ENCODE results near the gene DNAJC7.
"Not testable (repeated sequence)": the region's sequence is repeated elsewhere in the genome, so short reads cannot be mapped to it uniquely, and the experiment has no call there.

The DNAJC7 gene

DNA sequence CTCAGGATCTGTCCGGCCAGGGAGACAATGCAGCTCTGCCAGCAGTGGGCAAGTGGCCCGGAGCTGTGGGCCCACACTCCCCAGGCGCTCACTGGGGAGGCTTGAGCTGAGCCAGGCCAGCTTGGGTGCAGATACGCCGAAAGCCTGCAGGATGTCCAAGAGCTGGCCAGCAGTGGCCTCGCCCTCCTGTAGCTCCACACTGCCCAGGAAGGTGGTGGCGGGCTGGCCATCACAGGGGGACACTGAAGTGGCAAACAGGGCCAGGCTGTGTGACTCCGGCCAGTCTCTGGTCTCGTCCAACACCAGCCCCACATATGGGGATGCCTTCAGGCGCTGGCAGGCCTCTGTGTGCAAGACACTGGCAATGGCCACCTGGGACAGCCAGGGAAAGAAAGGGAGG, 23.6 kb upstream of the DNAJC7 start:
- DNase-seq: no peak

- no peak for DNase-seq
These were observed 22.8 kb upstream of the DNAJC7 start for GRCh38 chr17:42039794-42040763.

- no peak for DNase-seq
These were observed 21.2 kb upstream of the DNAJC7 start for GRCh38 chr17:42038221-42038973.

DNA sequence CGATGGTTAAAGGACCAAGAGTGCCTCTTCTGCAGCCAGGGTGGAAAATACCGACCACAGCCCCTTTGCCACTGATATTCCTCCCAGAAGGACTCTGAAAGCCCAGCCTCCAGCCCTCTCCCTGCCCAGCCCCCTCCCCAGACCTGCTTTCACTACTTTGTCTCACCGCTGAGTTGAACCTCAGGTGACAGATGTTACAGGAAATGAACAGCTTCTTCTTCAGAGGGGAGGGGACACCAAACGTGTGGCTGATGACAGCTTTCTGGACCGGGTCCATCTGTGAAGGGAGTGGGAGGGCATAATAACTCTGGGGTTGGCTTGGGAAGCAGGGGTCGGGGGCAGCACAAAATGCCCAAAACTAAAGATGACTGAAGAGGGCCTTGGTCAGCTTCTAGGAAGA, 16.8 kb upstream of the DNAJC7 start:
- no peak for DNase-seq

DNA sequence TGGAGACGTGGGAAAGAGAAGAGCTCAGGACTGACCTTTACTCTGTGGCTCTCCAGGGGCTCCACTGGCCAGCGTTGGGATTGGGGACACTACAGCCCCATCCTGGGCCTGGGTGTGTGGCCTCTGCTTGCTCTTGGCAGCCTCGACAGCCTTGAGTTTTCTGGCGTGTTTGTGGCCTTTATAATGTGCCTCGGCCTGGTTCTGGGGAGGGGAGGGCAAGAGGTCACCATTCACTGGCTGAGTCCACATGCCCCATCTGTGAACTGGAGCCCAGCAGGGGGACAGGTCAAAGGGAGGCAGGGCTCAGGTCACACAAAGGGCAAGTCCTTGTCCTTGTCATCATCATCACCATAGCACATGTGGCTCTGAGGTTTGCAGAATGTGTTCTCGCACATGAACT, 14.3 kb upstream of the DNAJC7 start:
- DNase-seq: no peak

- no peak for DNase-seq
These were observed 11.5 kb upstream of the DNAJC7 start for GRCh38 chr17:42028791-42029127.

DNA sequence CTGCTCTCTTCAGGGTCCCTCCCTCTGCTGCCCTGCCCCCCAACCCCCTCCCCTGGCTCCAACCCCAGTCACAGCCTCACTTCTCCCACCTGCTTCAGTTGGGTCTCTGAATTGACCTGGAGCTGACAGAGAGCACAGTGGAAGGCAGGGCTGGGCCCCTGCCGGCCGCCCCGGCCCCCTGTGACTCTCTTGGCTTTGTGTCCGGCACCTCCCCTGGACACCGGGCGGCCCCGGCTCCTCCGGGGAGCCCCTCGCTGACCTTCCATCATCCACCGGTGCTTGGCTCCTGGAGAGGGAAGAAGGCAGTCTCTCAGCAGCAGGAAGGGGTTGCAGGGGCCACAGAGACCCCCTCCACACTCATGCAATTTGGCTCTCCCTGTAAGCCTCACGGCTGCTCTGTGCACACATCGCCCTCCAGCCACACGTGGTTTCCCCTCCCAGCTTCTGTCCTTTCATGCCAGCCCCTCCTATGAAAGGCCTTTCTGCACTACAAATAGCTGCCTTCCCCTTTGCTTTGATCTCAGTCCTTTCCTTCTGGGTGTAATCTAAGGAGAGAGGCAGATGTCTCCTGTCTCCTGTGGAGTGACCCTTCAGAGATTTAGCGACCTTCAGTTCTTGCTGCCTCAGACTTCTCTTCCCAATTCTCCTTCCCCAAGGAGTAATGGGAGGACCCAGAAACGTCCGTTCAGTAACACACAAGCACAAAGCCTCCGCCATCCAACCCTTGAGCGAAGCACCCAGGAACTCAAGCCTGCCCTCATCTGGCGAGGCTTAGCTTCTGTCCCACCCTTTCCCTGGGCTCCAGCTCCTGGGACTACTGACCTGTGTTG, 10.9 kb upstream of the DNAJC7 start:
- DNase-seq: no peak

DNA sequence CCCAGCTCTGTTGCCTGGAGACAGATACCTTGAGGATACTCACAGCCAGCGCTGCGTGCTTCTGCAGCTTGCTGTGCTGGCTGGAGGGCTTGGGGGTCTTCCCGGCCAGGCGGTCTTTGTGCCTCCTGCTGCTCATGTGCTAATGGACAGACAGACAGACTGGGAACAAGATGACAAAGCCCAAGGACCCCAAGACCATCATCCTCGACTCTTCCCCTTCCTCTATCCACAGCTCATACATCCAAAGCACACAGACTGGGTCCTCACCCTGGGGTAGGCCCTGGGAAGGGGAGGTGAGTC, 10.3 kb upstream of the DNAJC7 start:
- no peak for DNase-seq

GRCh38 chr17:42026857-42027589, 9.8 kb upstream of the DNAJC7 start:
- no peak for DNase-seq

DNA sequence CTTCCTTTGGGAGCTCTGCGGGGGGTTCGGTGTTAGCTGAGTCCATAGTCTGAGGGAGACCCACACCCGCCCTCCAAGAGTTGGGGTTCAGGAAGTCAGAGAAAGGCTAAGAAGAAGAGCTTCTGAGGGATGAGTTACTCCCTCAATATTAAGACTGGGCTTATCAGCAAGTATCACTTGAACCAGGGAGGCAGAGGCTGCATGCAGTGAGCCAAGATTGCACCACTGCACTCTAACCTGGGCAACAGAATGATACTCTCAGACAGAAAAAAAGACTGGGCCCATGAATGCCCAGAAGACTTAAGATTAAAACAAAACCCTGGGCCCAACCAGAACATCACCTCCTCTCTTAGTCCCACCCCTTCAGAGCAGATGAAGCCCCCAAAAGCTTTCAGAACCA, 8.7 kb upstream of the DNAJC7 start:
- no peak for DNase-seq

GRCh38 chr17:42025191-42025579, 7.9 kb upstream of the DNAJC7 start:
- no peak for DNase-seq

DNA sequence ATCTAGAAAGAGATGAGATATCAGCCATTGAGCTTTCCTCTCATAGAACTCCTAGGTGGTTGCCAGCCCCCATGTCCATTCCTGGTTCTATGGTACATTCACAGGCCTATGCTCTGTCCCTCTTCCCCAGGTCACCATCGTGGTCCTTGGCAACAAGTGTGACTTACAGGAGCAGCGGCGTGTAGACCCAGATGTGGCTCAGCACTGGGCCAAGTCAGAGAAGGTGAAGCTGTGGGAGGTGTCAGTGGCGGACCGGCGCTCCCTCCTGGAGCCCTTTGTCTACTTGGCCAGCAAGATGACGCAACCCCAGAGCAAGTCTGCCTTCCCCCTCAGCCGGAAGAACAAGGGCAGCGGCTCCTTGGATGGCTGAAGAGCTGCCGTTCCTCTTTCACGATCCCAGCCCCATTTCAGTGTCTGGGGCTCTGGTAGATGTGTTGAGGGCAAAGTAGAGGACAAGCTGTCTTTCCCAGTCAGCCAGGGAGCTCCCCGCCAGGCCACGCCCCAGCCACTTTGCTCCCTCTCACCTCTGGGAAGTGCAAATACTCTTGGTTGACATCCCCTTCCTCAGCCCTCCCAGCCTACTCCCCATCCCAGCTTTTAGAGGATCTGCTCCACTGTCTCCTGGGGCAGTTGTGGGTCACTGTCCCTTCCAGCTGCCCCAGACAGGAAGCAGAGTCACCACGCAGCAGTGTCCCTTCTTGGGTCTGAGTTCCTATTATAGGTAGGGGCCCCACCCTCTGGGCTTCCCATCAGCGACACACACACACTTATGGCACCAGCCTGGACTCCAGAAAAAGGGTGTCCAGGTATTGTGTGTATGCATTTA, 6.5 kb upstream of the DNAJC7 start:
- DNase-seq: no peak

GRCh38 chr17:42020845-42021244, 3.6 kb upstream of the DNAJC7 start:
- not testable (repeated sequence) for DNase-seq

DNA sequence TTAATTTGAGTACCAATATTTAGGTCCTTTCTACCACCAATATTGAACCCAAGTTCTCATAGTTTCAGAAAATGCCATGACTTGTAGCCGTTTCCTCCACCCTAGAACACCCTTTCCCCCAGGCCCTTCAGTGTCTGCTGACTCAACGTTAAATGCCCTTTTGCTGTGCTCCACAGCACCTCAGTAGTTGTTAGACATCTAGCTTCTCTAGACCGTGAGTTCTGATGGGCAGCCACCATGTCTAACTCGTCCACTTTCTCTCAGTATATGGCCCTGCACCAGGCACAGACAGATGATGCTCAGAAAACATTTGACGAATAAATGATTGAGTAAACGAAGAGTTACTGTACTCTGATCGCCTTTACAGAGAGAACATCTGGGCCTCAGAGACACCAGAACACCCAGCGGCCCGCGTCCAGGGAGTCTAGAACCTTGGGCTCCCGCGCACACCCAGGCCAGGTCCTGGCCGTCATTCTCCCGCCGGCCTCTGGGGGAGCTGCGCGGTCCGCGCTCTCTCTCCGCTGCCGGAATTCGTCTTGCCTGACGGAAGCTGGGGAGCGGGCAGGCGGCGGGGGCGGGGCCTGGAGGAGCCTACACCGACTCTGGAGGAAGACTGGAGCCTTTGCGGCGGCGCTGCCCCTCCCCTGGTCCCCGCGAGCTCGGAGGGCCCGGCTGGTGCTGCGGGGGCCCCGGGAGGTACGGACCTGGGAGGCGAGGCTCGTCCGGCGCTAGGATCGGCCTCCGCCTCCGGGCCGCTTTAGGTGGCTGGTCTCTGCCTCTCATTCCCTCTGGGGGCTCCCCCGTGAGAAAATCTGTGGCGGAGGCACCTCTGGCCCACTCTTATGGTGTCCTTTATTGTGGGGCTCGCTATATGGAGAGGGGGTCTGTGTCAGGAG, 2.5 kb upstream of the DNAJC7 start, which contains the start of gene NKIRAS2:
Gene NKIRAS2 (plus strand): TSS at position 582 of the 896 bp plus-strand sequence. CDS start 1,488 bp downstream, outside the sequence.
- DNase-seq: peak; percentile 87 to 91 (median 88)

DNA sequence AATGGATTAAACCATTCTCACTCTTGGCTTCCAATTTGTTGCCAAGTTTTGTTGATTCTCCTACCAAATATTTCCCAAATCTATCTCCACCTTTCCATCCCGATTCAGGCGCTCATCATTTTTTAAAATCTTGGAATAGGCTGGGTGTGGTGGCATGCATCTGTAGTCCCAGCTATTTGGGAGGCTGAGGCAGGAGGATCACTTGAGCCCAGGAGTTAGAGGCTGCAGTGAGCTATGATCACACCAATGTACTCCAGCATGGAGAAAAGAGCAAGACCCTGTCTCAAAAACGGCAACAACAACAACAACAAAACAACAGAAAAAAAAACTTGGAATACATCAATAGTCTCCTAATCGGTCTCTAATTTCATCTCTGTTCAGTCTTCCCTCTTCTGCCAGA, 1.7 kb upstream of the DNAJC7 start:
- no peak for DNase-seq

GRCh38 chr17:42018339-42018738, 1.1 kb upstream of the DNAJC7 start:
- DNase-seq: no peak

GRCh38 chr17:42017866-42018200, 594 bp upstream of the DNAJC7 start:
- DNase-seq: no peak

DNA sequence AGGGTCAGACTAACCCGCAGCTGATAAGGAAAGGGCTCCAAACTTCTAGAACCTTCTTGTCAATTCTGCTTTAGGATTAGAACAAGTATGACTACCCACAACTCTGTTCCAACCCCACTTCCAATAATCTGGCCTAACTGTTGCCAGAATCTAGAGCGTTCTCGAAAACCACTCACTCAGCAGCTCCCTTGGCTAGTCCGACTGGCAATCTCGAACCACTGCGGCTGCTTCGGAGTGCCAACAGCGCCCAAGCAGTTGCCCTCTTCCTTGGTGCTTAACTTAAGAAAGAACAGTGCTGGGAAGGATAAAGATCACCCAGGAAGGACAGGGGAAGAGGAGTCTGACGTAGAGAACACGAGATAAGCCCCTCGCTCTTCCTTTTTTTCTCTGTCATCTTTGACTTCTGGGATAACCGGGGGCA, 818 bp downstream of the DNAJC7 start:
- DNase-seq: peak in 2 of 3 experiments; percentile 47 to 59

DNA sequence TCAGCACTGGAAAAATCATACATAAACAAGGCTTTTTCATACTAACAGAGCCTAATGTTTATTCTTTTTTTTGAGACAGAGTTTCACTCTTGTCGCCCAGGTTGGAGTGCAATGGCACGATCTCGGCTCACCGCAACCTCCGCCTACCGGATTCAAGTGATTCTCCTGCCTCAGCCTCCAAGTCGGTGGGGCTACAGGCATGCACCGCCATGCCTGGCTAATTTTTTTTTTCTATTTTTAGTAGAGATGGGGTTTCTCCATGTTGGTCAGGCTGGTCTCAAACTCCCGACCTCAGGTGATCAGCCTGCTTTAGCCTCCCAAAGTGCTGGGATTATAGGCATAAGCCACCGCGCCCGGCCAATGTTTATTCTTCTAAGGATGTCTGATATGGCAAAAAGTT, 3.5 kb downstream of the DNAJC7 start:
- not testable (repeated sequence) for DNase-seq

- not testable (repeated sequence) for DNase-seq
These were observed 4.9 kb downstream of the DNAJC7 start for GRCh38 chr17:42012363-42012762.

Measured in NCI-H1417 (cell line).